Measurements from ENCODE around the gene MORF4L2.

Gene MORF4L2

GRCh38 chrX:103628386-103629317, 57.8 kb downstream of the MORF4L2 start, which contains the start of gene TCEAL1:
Gene TCEAL1, plus strand, starts transcription at chrX:103628975. Its CDS starts 942 bp downstream, at chrX:103629917.
- peak within 1 kb of the TSS; percentile 73 for H3K27ac ChIP-seq (ENCODE audit: low read length)
- peaks cover 22% of the 10 kb centered on the region for H3K4me1 ChIP-seq (ENCODE audit: insufficient read depth, low read length)
- peak within 1 kb of the TSS; percentile 52 to 67 for H3K4me3 ChIP-seq (ENCODE audit: low read depth in 1 of 2, low read length in 2 of 2)
- TF ChIP-seq EZH2 (IDR thresholded peaks at IDR 0.05; ENCODE audit: borderline replicate concordance, low read depth, low read length, severe bottlenecking): no peak
- TF ChIP-seq, protein P1, sequence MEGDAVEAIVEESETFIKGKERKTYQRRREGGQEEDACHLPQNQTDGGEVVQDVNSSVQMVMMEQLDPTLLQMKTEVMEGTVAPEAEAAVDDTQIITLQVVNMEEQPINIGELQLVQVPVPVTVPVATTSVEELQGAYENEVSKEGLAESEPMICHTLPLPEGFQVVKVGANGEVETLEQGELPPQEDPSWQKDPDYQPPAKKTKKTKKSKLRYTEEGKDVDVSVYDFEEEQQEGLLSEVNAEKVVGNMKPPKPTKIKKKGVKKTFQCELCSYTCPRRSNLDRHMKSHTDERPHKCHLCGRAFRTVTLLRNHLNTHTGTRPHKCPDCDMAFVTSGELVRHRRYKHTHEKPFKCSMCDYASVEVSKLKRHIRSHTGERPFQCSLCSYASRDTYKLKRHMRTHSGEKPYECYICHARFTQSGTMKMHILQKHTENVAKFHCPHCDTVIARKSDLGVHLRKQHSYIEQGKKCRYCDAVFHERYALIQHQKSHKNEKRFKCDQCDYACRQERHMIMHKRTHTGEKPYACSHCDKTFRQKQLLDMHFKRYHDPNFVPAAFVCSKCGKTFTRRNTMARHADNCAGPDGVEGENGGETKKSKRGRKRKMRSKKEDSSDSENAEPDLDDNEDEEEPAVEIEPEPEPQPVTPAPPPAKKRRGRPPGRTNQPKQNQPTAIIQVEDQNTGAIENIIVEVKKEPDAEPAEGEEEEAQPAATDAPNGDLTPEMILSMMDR (IDR thresholded peaks at IDR 0.05; ENCODE audit: borderline replicate concordance, extremely low read depth, low read length, poor library complexity, severe bottlenecking): no peak
- H4K20me1 ChIP-seq (ENCODE audit: insufficient read depth, low read length): no peaks in the 10 kb centered on the region
- no peaks in the 10 kb centered on the region for H3K9me3 ChIP-seq (ENCODE audit: insufficient read depth, low read length, severe bottlenecking)
- peak within 1 kb of the TSS; percentile 82 for H3K9ac ChIP-seq (ENCODE audit: low read depth, low read length)
- peak within 1 kb of the TSS; percentile 87 for H2AFZ ChIP-seq (ENCODE audit: low read depth, low read length)
- no peaks in the 10 kb centered on the region for H3K27me3 ChIP-seq (ENCODE audit: insufficient read depth, low read length, poor library complexity)
- H3K36me3 ChIP-seq (ENCODE audit: insufficient read depth, low read length): no peaks in the 10 kb centered on the region
- peak within 1 kb of the TSS; percentile 73 for H3K4me2 ChIP-seq (ENCODE audit: insufficient read depth, low read length)
- peaks cover 10% of the 10 kb centered on the region; the same call in 1 of the 2 replicates for H3K79me2 ChIP-seq (ENCODE audit: insufficient read depth, low read length)
- DNase-seq: peak; percentile 66
- ATAC-seq (ENCODE audit: insufficient read depth, low read depth): peak; percentile 76

DNA sequence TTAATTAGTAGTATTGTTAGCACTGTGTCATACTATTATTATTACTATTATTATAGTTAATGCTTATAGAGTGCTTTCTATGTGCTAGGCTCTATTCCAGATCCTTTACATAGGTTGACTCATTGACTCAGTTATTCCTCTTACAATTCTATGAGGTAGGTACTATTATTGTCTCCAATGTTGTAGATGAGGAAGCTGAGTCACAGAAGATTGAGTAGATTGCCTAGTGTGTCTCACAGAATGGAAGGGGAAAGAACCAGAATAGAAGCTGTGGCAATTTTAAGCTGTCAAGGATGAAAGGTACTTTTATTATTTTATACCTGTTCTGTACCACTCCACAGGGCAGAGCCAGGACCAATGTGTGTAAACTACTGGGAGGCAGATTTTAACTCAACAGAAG, 59.6 kb downstream of the MORF4L2 start:
- no peaks in the 10 kb centered on the region for H3K36me3 ChIP-seq (ENCODE audit: insufficient read depth, low read length)
- H3K4me3 ChIP-seq (ENCODE audit: low read depth in 1 of 2, low read length in 2 of 2): no peak overlapping the region
- H3K4me1 ChIP-seq (ENCODE audit: insufficient read depth, low read length): peaks cover 22% of the 10 kb centered on the region
- H3K4me2 ChIP-seq (ENCODE audit: insufficient read depth, low read length): no peak overlapping the region
- H3K27ac ChIP-seq (ENCODE audit: low read length): no peak overlapping the region
- H3K9me3 ChIP-seq (ENCODE audit: insufficient read depth, low read length, severe bottlenecking): no peaks in the 10 kb centered on the region
- no peaks in the 10 kb centered on the region for H3K27me3 ChIP-seq (ENCODE audit: insufficient read depth, low read length, poor library complexity)
- DNase-seq (no peak), ATAC-seq (ENCODE audit: insufficient read depth, low read depth) (no peak)
- TF ChIP-seq, protein P1 (IDR thresholded peaks at IDR 0.05; ENCODE audit: borderline replicate concordance, extremely low read depth, low read length, poor library complexity, severe bottlenecking): no peak
- TF ChIP-seq EZH2 (IDR thresholded peaks at IDR 0.05; ENCODE audit: borderline replicate concordance, low read depth, low read length, severe bottlenecking): no peak
- no peak overlapping the region for H2AFZ ChIP-seq (ENCODE audit: low read depth, low read length)
- H3K9ac ChIP-seq (ENCODE audit: low read depth, low read length): no peak overlapping the region
- H4K20me1 ChIP-seq (ENCODE audit: insufficient read depth, low read length): no peaks in the 10 kb centered on the region
- H3K79me2 ChIP-seq (ENCODE audit: insufficient read depth, low read length): peaks cover 10% of the 10 kb centered on the region; the same call in 1 of the 2 replicates

Data from DND-41 (cell line).